GM18502 (cell line): ENCODE measurements around the gene NINJ2.
"Not testable (repeated sequence)": the region's sequence is repeated elsewhere in the genome, so short reads cannot be mapped to it uniquely, and the experiment has no call there.

ENCODE experiments used
- ATAC-seq: cut with Tn5 transposase; IDR thresholded peaks from one replicate; pipeline ENCODE4 v1.9.1; 2021; ENCODE audit warnings: mild to moderate bottlenecking; ENCODE audit not compliant: unreplicated experiment, poor library complexity

NINJ2 gene

DNA sequence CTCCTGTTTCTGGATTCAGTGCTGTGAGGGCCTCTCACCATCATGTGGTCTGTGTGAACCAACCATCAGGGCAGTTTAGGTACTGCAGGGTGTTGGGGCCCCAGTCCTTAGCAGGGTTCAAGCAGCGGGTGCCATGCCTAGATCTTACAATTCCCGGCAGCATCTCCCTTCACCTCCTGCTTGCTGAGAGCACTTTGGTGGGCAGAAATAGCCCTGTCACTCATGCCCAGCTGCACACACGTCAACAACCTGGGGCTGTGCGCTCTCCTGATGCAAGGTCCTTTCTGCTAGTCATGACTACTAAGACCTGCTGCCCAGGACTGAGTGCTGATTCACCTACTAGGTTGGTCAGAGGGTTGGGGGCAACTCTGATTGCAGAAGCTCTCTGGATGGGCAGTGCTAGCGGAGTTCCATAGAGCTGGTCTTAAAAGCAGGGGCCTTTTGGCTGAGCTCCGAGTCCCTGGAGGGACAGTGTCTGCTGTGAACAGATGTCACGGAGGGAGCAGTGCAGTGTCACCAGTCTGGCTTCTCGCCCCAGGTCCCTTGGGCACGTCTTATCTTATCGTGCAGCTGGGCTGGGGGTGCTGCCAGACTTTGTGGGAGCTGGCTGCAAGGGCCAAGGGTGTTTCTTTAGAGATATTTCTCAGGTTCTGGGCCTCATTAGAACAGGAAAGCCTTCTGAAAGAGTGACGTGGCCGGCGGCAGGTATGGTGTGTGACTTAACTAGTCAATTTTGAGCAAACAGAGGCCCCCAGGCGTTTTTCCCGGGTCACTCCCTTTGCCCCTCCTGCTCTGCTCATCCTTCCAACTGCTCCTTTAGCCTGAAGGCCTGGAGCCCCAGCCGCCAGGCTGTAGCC, 71.8 kb downstream of the NINJ2 start:
- ATAC-seq, result no peak

GRCh38 chr12:590206-590750, 73.0 kb downstream of the NINJ2 start:
- ATAC-seq, result no peak

GRCh38 chr12:588646-589045, 74.6 kb downstream of the NINJ2 start:
- no peak for ATAC-seq

DNA sequence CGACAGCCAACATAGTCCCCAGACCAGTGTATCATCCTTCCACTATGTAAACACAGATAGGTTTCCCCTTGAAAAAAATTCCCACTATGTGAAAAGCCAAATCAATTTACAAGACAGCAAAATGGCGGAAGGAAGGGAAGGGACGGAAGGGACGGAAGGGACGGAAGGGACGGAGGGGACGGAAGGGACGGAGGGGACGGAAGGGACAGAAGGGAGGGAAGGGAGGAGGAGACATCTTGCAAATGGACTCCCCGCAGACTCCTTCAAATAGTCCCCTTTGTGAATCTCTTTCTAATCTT, 75.3 kb downstream of the NINJ2 start:
- ATAC-seq, result no peak

DNA sequence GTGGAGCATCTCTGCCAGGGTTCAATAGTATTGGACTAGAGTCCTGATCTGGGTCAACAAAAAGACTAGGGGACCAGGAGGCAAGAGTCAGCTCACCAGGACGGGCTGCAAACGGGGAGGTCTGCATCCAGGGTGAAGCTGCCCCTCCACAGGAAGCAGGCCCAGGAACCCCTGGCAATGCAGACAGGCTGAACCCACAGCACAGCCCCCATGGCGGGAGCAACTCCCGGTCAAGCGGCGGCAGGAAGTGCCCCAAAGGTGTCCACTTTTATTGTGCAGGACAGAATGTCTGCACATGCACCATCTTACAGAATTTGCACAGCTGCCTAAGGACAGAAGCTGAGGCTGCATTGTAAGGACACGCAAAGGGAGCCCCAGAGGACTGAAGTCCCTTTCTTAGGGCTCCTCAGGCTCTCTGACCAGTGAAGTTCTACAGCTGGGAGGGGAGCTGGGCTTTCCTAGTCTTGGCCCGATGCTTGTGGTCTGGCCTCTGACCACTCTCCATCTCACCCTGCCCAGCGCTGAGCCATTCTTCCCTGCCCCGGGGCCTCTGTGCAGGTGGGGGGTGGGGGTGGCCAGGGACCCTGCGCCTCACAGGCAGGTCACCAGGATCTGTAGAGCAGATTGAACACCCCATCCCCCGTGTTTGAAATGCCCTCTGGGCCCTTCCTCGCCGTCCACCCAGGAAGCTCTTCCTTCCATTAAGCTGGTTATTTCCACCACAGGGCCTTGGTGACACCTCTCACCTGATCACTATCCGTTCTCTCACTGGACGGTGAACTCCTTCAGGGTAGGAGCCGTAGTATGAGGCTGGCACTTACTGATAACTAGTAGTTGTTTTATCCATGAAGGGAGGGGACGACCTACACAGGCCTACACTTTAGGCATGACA, 75.9 kb downstream of the NINJ2 start:
- no peak for ATAC-seq

DNA sequence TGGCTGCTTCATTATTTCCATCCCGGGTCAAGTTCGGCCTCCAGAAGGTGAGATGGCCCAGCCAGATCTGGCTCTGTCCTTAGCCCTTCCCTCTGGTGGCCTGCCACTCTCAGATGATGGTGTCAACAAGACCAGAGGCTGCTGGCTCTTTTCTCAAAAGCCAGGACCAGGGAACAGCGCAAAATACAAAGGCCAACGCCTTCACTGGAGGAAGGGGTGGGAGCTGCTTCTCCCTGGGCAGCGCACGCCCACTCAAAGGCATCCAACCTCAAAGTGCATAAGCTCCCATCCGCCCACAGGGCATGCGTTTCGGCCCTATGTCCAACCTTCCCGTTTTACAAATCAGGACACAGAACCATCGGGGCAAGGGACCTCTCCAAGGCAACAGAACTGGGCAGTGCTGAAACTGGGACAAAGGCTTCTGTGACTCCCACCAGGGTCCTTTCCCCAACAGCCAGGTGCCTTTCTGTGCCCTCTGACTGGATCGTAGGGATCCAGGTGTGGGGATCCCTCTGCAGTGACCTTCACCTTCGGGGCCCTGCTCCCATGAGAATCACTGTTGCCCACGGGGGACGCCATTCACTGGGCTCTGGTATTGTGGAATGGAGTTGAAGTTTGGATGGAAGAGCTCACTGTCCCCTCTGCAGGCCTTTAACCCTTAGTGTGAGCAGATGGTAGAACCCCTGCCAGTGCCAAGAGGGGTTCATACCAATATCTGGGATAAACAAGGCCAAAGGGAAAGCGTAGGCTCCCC, 76.8 kb downstream of the NINJ2 start:
- ATAC-seq, result no peak

DNA sequence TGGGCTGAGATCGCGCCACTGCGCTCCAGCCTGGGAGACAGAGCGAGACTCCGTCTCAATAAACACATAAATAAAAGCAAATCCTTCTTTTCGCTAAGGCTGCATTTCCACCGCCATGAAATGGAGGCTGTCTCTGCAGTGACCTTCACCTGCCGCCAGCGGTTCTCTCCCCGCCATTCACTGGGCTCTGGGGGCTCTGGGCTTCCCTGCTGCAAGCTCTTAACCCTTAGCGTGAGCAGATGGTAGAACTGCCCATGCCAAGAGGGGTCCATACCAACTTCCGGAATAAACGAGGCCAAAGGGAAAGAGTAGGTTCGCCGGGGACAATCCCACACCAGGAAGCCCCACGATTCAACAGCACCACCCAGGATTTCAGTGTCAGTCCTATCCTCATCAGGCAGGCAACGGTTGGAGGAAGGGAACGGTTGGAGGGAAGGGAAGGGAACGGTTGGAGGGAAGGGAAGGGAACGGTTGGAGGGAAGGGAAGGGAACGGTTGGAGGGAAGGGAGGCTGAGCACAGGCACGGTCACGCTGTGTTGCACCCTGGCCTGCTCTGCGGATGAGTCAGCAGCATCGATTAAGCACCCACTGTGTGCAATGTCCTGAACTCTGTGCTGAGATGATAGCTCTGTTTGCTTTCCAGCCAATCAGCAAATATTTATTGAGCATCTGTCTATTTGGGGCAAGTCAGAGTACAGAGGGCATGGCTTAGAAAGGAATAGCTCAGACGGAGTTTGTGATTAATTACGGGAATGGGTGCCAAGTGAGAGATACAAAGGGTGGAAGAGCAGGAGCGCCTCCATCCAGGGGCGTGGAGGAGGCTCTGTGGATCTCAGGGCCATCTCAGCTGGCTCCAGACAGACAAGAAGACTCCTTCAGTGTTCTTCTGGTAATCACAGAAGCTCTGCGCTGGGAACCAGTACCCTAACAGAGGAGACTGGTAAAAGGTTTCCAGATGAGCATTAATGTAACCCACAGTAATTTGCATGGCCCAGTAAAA, 77.9 kb downstream of the NINJ2 start:
- no peak for ATAC-seq

GRCh38 chr12:583251-583869, 79.9 kb downstream of the NINJ2 start:
- no peak for ATAC-seq

DNA sequence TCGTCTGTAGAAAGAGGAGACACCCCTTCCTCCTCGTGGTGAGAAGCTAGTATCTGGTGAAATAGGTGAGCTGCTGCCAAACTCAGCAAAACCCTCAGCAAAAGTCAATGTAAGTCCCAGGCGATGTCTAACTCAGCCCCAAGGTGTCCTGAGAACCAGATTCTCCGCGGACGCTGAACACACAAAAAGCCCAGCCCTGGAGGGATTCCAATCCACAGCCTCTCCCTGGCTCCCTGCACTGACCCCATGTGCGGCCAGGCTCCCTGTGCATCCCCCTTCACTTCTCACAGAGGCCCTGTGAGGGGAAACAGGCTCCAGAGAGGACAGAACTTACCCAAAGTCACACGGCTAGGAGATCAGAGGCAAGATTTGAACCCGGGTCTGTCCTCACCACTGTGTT, 81.5 kb downstream of the NINJ2 start:
- ATAC-seq, result no peak

- ATAC-seq, result no peak
Measured at GRCh38 chr12:581321-581720, 81.9 kb downstream of the NINJ2 start.

DNA sequence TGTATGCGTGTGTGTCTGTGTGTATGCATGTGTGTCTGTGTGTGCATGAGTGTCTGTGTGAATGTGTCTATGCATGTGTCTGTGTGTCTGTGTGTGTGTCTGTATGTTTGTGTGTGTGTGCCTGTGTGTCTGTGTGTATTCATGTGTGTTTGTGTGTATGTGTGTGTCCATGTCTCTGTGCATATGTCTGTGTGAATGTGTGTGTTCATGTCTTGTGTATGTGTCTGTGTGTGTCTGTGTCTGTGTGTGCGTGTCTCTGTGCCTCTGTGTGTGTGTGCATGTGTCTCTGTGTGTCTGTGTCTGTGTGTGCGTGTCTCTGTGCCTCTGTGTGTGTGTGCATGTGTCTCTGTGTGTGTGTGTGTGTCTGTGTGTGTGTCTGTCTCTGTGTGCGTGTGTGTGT, 82.4 kb downstream of the NINJ2 start:
- no peak for ATAC-seq

GRCh38 chr12:579420-580110, 83.7 kb downstream of the NINJ2 start:
- no peak for ATAC-seq

GRCh38 chr12:578748-579419, 84.4 kb downstream of the NINJ2 start:
- no peak for ATAC-seq

- ATAC-seq, result not testable (repeated sequence)
Measured at GRCh38 chr12:577994-578747, 85.1 kb downstream of the NINJ2 start.

GRCh38 chr12:576615-577110, 86.6 kb downstream of the NINJ2 start:
- ATAC-seq, result no peak

GRCh38 chr12:575948-576614, 87.2 kb downstream of the NINJ2 start:
- peak; percentile 85 for ATAC-seq
